Testis (tissue), 3 donors: ENCODE measurements around the gene HHLA2. TPM values are rescaled to one million over a fixed set of nuclear protein-coding genes. Genes with fewer than 3 reads are reported as not detected.
A peak's percentile ranks its signal among the peaks of the same experiment; 100 is the strongest.

Source experiments
- DNase-seq: peaks from one replicate; pipeline ENCODE4 v3.0.0-alpha.2; 2019
- H3K27ac ChIP-seq, 2 donors: fragments of 200-600 bp; sonication (generic); one replicate each; pipeline ENCODE4 v1.5.1; 2019
- H3K27me3 ChIP-seq: fragments of 200-600 bp; sonication (generic); one replicate; pipeline ENCODE4 v1.5.1; 2019
- H3K36me3 ChIP-seq: fragments of 200-600 bp; sonication (generic); one replicate; pipeline ENCODE4 v1.5.1; 2017; ENCODE audit warnings: low read depth; ENCODE audit errors: missing control alignments
- H3K4me1 ChIP-seq: fragments of 200-600 bp; sonication (generic); one replicate; pipeline ENCODE4 v1.5.1; 2019
- H3K4me3 ChIP-seq, 2 donors: fragments of 200-600 bp; sonication (generic); one replicate each; pipeline ENCODE4 v1.5.1; 2017 to 2019
- H3K9me3 ChIP-seq: fragments of 200-600 bp; sonication (generic); one replicate; pipeline ENCODE4 v1.5.1; 2017
- POLR2A ChIP-seq: fragments of 450-650 bp; IDR thresholded peaks from one replicate; pipeline ENCODE4 v1.6.1; 2017; ENCODE audit warnings: antibody characterized with exemption, mild to moderate bottlenecking, moderate library complexity
- WGBS, 2 donors: methylation state at CpG; one replicate each; pipeline ENCODE4 v1.1.5; 2018; 5-methylcytosine and 5-hydroxymethylcytosine counted together
- intact Hi-C: fragments of 100-400 bp; cut with DNase I; formaldehyde crosslinking; loops from one replicate; pipeline ENCODE4 v1.15.1; 2023; ENCODE audit warnings: low total_unique reads
- polyA plus RNA-seq: library from polyadenylated mRNA; stranded (reverse); fragments of 350-450 nt; fragmentation: Illumina TruSeq; extraction: RNeasy Lipid Tissue Mini Kit (QIAGEN cat#74804); gene quantifications from one replicate; pipeline ENCODE4 v1.2.3, GENCODE V29; 2014; ENCODE audit warnings: low read depth, low replicate concordance; ENCODE audit not compliant: insufficient read depth
- total RNA-seq, 2 donors: library from RNA; depleted of rRNA; stranded (reverse); fragments of >200 nt; gene quantifications; one replicate each; pipeline ENCODE4 v1.2.3, GENCODE V29; 2016
- TF ChIP-seq, protein P1 (sequence below), 3 experiments: fragments of 450-650 bp in 2 of 3; fragments of 200-600 bp in 1 of 3; sonication (generic) in 1 of 3; IDR thresholded peaks; one replicate each; pipeline ENCODE4 v1.5.1; 2016 to 2019; ENCODE audit warnings: antibody characterized with exemption in 3 of 3, mild to moderate bottlenecking in 2 of 3, moderate library complexity in 1 of 3

The HHLA2 gene
- total and polyA plus RNA-seq, 3 donors from 2014 or later, result 1.5 to 6.7 (median 5.2) TPM

DNA sequence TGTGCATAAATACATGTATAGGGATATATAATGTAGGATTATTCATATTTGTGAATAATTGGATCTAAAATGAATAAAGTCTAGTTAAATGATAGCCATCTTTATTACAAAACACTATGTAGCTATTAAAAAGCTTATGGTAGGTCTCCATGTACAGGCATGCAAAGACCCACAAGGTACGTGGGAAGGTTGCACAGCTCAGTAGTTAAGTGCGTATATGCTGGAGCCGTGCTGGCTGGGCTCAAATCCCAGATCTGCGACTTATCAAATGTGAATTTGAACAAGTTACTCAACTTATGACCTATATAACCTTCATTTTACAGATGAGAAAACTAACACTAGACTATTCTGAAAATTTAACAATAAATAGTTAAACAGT is 113.4 kb downstream of the HHLA2 start:
- no peak for DNase-seq
- 91 to 93% methylated on average over 4 of the region's 4 CpGs for WGBS, 2 donors
- no peaks in the 10 kb centered on the region for H3K36me3 ChIP-seq
- H3K4me1 ChIP-seq, result peaks cover 5% of the 10 kb centered on the region
- no peaks in the 10 kb centered on the region for H3K9me3 ChIP-seq
- no peak overlapping the region for H3K4me3 ChIP-seq
- H3K27me3 ChIP-seq, result no peaks in the 10 kb centered on the region
- no peak for TF ChIP-seq POLR2A
- TF ChIP-seq, protein P1, sequence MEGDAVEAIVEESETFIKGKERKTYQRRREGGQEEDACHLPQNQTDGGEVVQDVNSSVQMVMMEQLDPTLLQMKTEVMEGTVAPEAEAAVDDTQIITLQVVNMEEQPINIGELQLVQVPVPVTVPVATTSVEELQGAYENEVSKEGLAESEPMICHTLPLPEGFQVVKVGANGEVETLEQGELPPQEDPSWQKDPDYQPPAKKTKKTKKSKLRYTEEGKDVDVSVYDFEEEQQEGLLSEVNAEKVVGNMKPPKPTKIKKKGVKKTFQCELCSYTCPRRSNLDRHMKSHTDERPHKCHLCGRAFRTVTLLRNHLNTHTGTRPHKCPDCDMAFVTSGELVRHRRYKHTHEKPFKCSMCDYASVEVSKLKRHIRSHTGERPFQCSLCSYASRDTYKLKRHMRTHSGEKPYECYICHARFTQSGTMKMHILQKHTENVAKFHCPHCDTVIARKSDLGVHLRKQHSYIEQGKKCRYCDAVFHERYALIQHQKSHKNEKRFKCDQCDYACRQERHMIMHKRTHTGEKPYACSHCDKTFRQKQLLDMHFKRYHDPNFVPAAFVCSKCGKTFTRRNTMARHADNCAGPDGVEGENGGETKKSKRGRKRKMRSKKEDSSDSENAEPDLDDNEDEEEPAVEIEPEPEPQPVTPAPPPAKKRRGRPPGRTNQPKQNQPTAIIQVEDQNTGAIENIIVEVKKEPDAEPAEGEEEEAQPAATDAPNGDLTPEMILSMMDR (IDR thresholded peaks at IDR 0.05), result no peak
- no peak overlapping the region for H3K27ac ChIP-seq
- intact Hi-C loops, result no loop called here

DNA sequence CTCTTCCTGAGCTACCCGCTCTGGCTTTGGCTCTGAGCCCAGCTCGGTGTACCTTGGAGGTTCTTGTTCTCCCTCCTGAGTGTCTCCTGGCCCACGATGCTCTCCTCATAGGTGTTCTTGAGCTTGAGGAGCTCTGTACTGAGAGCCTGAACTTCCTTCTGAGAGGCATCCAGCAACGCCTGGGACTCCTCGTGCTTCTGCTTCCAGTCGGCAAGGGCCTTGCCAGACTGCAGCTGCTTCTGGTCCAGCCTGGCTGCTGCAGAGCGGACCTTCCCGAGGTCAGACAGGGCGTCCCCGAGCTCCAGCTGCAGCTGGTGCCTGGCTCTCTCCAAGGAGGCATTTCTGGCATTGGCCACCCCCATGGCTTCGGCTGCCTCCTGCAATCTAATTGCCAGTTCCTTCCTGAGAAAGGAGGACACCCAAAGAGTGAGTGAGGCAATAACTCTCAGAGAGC is 114.2 kb downstream of the HHLA2 start:
- peaks cover 5% of the 10 kb centered on the region for H3K4me1 ChIP-seq
- no peak overlapping the region for H3K27ac ChIP-seq
- H3K4me3 ChIP-seq, result no peak overlapping the region
- intact Hi-C loops, result no loop called here
- DNase-seq, result peak; percentile 61
- TF ChIP-seq, protein P1 (IDR thresholded peaks at IDR 0.05), result no peak
- TF ChIP-seq POLR2A, result no peak
- no peaks in the 10 kb centered on the region for H3K9me3 ChIP-seq
- WGBS, 2 donors, result 54 to 61% methylated on average over 9 to 11 of the region's 11 CpGs
- no peaks in the 10 kb centered on the region for H3K27me3 ChIP-seq
- H3K36me3 ChIP-seq, result no peaks in the 10 kb centered on the region

DNA sequence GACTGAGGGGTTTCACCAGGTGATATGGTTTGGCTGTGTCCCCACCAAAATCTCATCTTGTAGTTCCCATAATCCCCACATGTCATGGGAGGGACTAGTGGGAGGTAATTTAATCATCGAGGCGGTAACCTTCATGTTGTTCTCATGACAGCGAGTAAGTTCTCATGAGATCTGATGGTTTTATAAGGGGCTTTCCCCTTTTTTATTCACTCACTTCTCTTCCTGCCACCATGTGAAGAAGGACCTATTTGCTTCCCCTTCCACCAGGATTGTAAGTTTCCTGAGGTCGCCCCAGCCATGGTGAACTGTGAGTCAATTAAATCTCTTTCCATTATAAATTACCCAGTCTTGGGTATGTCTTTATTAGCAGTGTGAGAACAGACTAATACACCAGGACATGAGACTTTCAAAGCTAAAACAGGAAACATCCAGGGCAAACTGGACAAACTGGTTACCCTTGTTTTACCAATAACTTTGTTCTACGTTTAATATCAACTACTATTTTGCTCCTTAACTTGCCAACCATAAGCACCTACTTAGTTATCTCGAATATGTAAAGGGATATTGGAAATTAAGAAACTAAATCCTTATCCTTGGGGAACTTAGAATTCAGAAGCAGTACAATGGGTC is 115.9 kb downstream of the HHLA2 start:
- Histone ChIP-seq H3K4me3 (no peak overlapping the region), H3K36me3 (no peaks in the 10 kb centered on the region), H3K27me3 (no peaks in the 10 kb centered on the region), H3K9me3 (no peaks in the 10 kb centered on the region), H3K27ac (no peak overlapping the region), H3K4me1 (peaks cover 5% of the 10 kb centered on the region)
- WGBS, 2 donors, result 96% methylated on average over 6 of the region's 6 CpGs
- intact Hi-C loops, result no loop called here
- TF ChIP-seq, protein P1 (IDR thresholded peaks at IDR 0.05), result no peak
- no peak for DNase-seq

DNA sequence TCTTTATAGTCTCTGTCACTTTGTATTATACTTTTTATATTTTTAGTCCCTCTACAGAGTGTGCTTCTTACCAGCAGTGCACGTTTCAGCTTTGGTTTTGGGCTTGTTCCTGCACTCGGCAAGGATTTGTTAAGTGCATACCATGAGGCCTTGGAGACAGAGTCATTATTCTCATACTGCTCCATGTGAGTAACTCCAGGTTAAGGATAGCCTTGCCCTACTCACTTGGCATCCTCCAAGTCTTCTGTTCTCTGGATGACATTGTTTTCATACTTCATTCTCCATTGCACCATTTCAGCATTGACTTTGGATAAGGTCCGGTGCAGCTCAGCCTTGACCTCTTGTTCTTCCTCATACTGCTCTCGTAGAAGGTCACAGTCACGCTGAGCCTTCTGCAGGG is 117.7 kb downstream of the HHLA2 start:
- no peak overlapping the region for H3K4me3 ChIP-seq
- intact Hi-C loops, result no loop called here
- no peaks in the 10 kb centered on the region for H3K36me3 ChIP-seq
- peaks cover 5% of the 10 kb centered on the region for H3K4me1 ChIP-seq
- TF ChIP-seq, protein P1 (IDR thresholded peaks at IDR 0.05), result no peak
- no peak for TF ChIP-seq POLR2A
- no peaks in the 10 kb centered on the region for H3K27me3 ChIP-seq
- no peaks in the 10 kb centered on the region for H3K9me3 ChIP-seq
- WGBS, 2 donors, result 42 to 57% methylated on average over 5 of the region's 5 CpGs
- H3K27ac ChIP-seq, result no peak overlapping the region
- peak; percentile 22 for DNase-seq

DNA sequence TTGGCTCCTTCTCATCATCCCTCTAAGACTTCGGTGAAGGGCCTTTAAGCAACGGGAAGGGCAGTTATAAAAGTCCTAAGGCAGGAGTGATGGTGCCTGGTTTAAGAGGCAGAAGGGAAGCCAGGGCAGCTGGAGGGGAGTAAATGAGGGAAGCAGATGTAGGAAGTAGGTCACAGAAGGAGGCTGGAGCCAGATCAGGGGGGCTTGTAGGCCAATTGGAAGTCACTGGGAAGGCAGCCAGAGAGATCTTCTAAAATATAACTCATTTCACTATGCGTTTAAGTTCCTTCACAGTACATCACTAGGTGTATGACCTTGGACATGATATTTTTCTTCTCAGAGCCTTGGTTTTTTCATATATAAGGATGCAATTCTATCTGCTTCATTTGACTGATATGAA is 119.3 kb downstream of the HHLA2 start:
- TF ChIP-seq POLR2A, result no peak
- TF ChIP-seq, protein P1 (IDR thresholded peaks at IDR 0.05), result no peak
- 62 to 64% methylated on average over 3 of the region's 3 CpGs for WGBS, 2 donors
- H3K9me3 ChIP-seq, result no peaks in the 10 kb centered on the region
- intact Hi-C loops, result no loop called here
- H3K36me3 ChIP-seq, result no peaks in the 10 kb centered on the region
- peaks cover 4% of the 10 kb centered on the region for H3K4me1 ChIP-seq
- H3K27me3 ChIP-seq, result no peaks in the 10 kb centered on the region
- H3K27ac ChIP-seq, result no peak overlapping the region
- H3K4me3 ChIP-seq, result no peak overlapping the region
- DNase-seq, result no peak
